HG03108 (cell line): ENCODE data around the gene VWDE.

Source experiments
- ATAC-seq: cut with Tn5 transposase; IDR thresholded peaks from one replicate; pipeline ENCODE4 v1.9.1; 2021; ENCODE audit warnings: moderate library complexity; ENCODE audit not compliant: unreplicated experiment

VWDE gene

DNA sequence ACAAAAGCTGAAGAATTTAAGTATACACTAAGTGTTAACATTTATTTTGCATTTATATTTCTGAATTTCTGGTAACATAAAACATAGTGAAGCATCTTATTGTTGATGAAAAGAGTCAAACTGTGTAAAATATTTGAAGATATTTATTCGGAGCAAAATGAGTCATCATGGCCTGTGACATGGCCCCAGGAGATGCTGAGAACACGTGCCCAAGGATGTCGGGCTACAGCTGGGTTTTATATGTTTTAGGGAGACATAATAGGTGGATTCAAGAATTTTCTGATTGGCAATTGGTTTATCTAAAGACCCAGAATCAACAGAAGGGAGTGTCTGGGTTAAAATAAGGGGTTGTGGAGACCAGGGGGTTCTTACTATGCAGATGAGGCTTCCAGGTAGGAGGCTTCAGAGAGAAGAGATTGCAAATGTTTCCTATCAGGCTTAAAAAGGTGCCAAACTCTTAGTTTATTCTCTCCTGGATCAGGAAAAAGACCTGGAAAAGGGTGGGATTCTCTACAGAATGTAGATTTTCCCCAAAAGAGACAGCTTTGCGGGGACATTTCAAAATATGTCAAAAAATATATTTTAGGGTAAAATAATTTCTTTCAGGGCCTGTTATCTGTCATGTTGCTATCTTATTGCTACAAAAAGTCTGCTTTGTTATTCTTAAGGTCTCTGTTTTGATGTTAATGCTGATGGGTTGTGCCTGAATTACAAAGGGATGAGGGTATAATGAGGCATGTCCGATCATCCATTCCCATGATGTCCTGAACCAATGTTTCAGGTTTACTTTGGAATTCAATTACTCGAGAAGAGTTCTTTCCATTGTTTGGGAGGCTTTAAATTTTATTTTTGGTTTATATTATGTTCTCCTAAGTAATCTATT lies 74.5 kb downstream of the VWDE start:
- no peak for ATAC-seq

DNA sequence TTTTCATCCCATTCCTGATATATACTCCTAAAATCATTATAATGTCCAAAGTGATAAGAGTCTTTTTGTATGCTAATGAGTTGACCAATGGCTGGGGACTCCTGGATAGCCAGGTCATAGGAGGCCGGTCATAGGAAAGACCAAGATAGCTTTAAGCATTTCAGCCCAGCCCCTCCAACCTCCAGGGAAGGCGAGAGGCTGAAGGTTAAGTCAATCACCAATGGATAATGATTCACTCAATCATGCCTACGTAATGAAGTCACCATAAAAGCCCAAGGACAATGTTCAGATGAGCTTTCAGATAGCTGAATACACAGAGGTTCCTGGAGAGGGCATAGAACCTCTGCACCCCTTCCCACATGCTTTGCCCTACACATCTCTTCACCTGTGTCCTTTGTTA lies 75.7 kb downstream of the VWDE start:
- no peak for ATAC-seq

DNA sequence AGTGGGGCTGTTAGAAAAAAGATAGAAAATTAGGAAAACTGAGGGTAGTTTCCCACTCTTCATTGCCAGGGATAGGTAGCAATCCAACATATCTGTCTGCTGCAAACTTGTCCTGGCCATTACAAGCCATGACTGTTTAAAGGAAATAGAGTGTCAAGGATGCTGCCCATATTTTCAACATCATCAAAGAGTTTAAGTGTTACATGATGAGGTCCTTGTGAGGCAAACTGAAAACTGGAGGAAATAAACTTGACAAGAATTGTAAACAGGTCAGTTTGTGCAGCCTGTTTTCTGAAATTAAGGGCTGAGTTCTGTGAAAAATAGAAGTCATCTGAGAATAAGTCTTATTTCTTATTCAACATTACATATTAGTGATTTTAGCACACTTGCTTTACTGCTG lies 78.0 kb downstream of the VWDE start:
- ATAC-seq: no peak

DNA sequence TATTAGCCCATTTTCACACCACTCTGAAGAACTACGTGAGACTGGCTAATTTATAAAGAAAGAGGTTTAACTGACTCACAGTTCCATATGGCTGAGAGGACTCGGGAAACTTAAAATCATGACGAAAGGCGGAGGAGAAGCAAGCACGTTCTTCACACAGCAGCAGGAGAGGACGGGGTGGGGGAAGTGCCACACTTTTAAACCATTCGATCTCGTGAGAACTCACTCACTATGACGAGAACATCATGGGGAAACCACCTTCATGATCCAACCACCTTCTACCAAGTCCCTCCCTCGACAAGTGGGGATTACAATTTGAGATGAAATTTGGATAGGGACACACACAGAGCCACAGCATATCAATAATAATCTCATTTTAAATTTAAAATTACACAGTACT lies 80.2 kb downstream of the VWDE start:
- no peak for ATAC-seq

DNA sequence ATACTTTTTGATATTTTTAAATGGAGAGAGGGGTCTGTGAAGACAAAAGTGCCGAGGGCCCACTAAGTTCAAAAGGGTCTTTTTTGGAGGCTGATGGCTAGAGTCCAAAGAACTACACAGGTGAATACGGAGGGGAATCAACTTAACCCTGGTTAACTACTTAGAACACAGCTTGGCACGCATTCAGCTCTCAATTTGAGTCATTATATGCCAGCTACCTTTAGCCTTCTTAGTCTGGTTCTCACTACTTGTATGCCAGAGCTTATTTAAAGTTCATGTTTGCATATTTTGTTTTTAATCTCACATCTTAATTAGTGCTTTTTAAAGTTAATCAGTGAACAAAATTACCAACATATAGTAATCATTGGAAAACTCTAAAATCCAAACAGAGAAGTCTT lies 80.8 kb downstream of the VWDE start:
- ATAC-seq: no peak

DNA sequence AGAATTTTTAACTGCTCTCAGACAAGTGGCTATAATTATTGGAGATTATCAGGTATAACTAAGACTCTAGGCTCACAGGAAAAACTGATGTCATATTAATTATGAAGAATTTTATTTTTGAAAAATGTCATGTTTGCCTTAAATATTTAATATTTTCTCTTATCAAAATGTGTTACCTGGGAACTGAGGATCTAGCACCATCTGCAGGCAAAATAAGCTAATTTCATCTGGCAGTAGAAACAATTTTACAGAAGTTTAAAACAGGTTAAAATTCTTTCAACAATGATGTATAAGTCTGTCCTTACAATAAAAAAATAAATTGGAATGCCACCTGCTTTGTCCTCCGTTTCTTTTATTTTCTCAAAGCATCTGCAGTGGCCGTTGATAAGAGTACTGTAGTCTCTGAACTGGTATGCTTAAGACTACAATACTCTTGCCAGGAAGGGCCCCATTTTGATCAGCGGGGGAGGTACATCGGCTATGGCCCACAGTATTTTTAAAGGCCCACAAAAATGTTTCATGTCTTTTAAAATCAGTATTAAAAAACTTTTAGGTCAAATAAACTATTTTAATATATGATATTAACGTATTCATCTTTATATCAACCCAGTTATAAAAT lies 81.3 kb downstream of the VWDE start:
- ATAC-seq: no peak

DNA sequence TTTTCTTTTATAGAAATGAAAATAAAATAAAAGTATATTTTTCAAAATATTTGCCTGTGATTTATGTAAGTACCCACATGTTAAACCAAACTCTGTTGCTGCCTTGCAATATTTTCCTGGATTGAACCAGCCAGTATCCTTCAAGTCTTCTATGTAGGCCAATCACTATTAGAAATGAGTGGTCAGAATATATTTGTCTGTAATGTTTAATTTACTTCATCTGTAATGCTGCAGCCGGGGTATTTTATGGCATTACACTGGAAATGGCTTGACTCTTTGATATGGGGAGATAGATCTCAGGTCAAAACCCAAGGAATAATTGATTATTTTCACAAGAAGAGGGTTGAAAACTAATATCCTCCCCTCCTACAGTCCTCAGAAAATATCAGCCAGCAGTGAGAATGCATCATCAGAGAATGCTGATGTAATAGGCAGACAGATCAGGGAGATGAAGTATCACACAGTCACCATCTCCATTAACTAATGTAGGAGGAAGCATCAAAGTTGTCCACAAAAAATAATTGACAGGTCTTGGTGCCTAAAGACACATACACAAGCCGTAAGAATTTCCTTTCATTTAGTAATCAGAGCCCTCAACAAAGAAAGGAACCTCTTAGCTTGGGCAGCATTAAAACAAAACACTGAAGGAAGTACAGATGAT lies 82.5 kb downstream of the VWDE start:
- no peak for ATAC-seq

DNA sequence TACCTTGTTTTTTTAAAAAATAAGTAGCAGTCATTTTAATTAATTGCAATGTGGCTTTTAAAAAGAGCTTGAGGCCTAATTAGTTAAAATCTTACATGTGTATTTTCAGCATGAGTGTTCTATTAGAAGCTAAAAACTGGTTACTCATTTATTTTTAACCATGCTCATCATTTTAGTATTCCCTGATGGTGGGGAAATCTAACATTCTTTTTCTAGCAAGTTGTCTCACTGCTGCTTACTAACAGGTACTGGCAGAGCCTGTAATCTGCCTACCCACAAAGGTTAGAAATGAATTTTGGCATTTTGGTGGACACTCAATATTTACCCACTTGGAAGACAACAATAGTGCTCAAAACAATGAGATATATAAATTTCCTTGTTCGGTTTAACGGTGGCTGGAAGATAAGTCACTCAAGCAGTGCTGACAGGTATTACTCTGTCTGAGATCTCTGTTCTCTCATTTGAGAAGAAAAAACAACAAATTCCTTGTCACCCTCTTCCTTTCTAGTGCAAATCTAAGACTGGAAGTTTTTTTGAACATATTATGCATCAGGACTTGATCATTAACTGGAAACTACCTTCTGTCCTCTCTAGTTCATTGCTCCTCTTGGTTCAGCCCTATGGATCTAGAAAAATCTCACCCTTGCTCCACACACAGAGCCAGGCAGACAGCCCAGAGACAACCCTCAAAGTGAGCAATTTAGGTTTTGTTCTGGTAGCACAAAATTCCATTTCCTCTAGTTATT lies 83.3 kb downstream of the VWDE start:
- no peak for ATAC-seq

DNA sequence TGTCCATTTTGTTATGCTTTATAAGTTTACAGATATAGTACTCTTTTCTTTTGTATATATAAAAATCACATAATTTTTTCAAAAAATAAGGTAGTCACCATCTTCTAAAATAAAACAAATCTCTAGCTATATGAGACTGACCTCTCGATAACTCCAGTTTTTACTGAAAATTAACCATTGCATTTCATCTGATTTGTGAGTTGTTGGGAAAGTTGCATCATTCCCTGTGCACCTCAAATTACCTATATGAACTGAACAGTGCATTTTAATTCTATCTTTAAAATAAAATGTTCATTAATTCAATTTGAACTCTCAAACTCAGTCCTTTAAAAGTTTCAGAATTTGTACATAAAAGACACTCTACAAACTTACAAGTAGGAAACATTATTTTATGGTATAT lies 86.0 kb downstream of the VWDE start:
- no peak for ATAC-seq

DNA sequence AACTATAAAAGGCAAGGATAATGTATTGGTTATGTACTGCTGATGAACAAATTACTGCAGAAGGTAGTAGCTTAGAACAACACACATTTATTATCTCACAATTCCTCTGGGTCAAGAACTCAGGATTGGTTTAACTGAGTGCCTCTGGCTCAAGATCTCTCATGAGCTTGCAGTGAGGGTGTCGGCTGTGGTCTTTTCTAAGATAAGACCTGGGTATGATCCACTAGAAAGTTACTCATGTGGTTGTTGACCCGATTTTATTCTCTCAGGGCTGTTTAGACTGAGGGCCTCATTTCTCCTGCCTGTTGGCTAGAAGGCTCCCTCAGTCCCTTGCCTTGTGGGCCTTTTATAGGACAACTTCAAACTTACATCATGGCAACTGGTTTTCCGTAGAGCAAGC lies 86.7 kb downstream of the VWDE start:
- ATAC-seq: no peak

DNA sequence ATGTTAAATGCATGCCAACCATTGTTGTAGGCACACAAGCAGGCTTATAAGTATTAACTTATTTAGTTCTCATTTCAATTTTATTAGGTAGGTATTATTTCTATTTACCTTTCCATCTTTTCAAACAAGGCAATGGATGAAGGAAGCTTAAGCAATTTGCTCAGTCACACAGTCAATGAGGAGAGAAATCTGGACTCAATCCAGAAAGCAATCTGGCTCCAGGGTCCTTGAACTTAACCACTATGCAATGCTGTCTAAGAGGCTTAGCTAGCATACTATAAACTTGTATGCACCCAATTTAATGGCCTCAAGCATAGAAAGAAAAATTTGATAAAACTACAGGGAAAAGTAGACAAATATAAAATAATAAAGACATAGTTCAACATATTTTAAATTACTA lies 88.6 kb downstream of the VWDE start:
- no peak for ATAC-seq

DNA sequence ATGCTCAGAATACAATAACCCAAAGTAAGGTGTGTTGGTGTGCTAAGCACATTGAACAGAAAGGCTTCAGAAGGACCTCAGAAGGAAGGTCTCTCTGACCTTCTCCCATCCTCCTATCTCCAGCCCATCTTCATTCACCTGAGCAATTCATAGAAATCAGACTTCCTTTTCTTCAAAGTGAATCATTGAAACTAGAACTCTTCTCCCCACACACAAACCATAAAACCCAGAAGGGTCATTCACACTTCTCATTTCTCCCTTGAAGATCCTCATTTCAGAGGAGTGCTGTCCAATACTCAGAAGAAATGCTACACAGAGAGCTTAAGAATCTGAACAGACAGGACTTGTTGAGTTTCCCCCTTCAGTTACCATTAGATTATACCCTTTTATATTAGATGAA lies 89.5 kb downstream of the VWDE start:
- ATAC-seq: no peak

DNA sequence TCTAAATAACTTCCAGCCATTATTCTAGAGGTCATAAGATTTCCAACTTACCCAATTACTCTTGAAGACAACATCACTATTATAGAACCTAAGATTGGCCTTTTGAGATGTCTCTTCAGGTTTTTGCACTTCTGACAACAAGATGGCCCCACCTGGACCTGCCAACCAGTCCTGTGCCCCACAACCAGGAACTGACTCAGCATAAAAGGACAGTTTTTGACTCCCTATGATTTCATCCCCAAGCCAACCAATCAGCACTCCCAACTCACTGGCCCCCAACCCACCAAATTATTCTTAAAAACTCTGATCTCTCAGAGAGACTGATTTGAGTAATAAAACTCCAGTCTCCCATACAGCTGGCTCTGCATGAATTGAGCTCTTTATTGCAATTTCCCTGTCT lies 98.2 kb downstream of the VWDE start:
- no peak for ATAC-seq

DNA sequence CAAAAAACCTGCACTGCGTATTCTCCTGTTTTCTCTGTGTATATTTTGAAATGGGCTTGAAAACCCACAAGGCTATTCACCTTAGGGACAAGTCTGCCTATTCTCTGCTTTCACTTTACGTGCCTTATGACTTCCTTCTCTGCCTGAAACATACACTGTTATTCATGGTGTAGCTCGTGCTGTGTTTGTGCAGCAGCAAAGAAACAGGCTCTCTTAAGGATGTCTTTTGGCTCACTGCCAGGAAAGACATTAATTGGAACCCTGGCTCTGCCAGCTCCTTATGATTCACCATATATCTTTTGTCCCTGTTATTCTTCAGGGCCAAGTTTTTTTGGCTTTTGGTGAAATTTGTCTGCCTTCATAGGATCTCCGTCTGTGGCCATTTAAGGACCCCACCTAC lies 100.2 kb downstream of the VWDE start:
- no peak for ATAC-seq

DNA sequence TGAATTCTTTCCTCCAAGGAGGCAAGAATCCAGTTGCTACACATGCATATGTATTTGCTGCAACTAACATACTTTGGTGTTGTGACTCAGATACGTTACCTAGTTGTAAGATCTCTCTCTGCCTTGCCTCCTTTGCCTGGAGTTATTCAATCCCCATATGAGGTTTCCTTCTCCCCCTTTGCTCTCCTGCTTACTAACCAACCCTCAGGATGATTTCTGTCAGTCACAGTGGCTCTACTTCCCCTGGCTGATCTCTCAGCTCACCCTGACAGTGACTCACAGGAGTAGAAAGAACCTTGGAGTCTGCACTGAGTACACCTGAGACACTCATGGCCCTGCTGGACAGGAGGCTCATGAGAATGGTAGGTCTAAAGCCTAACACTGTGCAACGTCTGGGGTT lies 100.6 kb downstream of the VWDE start:
- ATAC-seq: no peak

DNA sequence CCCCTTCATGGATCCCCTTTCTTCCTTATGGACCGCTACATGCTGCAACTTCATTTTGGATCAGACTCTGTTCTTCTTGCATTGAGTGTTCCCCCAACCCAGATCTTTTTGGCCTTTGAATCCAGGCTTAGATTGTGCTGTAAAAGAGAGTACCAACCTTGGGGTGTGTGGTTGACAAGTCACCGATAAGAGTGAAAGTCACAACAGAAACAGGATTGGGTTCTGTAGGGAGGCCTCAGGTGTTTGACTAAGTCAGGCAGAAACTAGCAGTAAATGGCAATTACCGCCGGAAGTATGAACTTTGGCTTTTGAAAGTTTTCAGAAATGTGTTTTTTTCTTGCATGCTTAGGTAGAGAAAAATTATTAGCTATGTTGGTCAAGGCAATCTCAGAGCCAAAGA lies 103.2 kb downstream of the VWDE start:
- ATAC-seq: no peak

DNA sequence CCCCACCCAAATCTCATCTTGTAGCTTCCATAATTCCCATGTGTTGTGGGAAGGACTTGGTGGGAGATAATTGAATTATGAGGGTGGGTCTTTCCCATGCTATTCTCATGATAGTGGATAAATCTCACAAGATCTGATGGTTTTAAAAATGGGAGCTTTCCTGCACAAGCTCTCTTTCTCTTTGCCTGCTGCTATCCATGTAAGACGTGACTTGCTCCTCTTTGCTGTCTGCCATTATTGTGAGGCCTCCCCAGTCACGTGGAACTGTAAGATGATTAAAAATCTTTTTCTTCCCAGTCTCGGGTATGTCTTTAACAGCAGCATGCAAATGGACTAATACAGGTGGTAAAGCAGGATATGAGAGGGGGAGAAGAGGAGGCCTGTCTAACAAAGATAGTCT lies 104.3 kb downstream of the VWDE start:
- ATAC-seq: no peak

DNA sequence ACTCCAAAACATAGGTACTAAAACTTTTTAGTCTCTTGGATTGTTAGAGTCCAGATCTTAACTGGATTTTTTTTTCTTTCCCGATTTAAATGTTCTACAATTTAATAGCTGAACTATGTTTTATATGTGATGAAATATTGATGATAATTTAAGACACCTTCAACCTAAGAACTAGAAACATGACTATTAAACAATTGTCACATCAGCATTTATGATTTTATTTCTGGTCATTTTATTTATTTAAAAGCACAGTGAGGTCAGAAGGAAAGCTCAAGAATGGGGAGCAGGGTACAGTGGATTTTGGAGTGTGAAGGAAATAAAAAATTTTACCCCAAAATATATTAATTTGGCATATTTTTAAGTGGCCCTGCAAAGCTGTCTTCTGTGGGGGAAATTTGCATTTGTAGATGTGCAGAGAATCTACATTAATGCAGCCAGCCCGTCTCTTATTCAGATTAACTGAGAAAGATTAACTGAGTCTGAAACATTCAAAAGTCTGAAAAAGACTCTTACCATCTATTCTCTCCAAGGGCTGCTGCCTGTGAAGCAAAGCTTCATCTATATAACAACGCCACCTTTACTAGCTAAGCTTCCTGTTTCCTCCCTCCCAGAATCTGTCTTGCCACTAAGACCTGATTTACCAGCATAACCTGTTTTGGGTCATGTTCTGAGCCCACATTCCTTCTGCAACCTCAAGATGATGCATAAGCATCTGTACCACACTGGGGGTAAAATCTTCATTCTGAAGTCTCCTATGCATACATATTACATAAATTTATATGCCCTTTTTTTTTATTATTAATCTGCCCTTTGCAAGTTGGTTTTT lies 106.2 kb downstream of the VWDE start:
- no peak for ATAC-seq

DNA sequence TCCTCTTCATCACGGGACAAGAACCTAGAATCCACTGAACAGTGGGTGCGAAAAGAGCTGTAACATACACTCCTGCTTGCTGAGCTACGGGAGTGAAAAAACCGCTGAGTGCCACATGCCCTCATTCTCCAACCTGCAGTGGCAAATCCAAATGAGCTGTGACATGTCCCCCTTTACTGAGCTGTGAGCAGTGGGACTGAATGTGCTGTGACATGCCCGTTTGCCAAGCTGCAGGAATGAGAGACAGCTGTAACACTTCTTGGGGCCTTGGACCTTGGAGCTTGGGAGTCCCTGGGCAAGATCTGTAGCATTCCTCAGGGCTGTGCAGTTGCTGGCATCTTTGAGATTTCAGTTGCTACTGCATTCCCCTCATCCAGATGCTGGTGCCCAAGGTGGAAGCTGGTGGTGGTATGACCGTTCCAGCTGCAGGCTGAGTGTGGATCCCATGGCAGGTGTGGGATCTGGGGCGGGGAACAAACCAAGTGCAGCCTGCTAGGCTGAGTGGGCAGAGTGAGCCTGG lies 107.6 kb downstream of the VWDE start:
- no peak for ATAC-seq

DNA sequence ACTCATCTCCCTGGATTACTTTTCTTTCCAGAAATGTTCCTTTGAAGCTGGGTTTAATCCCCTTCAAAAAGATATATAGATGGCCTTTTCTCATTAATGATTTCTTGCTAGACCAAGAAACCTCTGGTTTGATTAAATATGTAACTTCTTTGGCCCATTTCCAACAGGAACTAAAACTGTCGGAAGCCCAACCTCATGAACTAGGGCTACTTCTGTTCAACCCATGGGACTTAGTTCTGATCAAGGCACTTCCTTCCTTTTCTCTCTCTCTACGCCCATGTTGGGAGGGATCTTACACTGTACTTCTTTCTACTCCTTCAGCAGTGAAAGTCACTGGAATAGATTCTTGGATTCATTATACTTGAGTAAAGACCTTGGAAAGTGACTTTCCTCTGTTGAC lies 109.0 kb downstream of the VWDE start:
- peak; percentile 78 for ATAC-seq
